ENCODE data around the gene GABARAPL1.
"Not testable (repeated sequence)": the region's sequence is repeated elsewhere in the genome, so short reads cannot be mapped to it uniquely, and the experiment has no call there.

The GABARAPL1 gene

DNA sequence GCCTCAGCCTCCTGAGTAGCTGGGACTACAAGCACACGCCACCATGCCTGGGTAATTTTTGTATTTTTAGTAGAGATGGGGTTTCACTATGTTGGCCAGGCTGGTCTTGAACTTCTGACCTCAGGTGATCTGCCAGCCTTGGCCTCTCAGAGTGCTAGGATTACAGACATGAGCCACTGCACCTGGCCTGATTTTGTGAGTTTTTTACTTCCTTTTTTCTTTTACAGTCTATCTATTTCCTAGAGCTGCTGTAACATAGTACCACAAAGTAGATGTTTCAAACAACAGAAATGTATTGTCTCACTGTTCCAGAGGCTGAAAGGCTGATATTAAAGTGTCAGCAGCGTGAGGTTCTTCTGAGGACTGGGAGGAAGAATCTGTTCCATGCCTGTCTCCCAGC lies 8.2 kb upstream of the GABARAPL1 start:
- DNase-seq, result not testable (repeated sequence)

DNA sequence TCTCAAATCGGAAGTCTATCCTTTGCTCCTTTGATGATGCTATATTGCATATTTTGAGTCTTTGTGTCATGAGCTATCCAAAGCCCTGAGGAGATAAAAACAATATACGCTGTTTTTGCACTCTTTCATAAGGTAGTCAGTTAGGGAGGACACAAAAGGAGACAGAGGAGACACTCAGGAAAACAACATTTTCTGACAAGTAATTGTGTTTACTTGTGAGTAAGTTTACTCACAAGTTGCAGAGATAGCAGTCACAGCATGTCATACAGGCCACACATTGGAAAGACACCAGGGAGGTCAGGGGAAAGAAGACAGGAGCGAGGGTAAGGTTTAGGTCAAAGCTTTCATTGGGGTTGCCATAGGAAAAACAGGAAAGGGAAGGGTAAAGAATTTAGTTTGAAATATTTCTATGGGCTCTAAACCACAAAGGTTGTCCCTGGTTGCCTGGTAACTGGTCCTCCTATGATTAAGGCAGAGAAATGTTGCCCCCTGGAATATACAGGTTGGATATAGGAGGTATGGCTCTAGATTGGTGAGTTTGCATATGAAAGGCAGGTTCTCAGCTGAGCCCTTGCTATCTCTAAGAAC lies 7.4 kb upstream of the GABARAPL1 start:
- DNase-seq, result no peak

GRCh38 chr12:10207136-10207535 lies 5.5 kb upstream of the GABARAPL1 start:
- DNase-seq, result no peak

DNA sequence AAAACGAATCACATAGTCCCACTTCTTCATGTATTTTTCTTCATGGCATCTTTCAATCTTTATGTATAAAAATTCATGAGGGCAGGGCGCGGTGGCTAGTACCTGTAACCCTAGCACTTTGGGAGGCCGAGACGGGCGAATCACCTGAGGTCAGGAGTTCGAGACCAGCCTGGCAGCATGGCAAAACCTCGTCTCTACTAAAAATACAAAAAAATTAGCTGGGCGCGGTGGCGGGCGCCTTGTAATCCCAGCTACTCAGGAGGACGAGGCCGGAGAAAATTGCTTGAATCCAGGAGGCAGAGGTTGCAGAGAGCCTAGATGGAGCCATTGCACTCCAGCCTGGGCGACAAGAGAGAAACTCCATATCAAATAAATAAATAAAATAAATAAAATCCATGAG lies 2.5 kb upstream of the GABARAPL1 start:
- DNase-seq, result no peak

DNA sequence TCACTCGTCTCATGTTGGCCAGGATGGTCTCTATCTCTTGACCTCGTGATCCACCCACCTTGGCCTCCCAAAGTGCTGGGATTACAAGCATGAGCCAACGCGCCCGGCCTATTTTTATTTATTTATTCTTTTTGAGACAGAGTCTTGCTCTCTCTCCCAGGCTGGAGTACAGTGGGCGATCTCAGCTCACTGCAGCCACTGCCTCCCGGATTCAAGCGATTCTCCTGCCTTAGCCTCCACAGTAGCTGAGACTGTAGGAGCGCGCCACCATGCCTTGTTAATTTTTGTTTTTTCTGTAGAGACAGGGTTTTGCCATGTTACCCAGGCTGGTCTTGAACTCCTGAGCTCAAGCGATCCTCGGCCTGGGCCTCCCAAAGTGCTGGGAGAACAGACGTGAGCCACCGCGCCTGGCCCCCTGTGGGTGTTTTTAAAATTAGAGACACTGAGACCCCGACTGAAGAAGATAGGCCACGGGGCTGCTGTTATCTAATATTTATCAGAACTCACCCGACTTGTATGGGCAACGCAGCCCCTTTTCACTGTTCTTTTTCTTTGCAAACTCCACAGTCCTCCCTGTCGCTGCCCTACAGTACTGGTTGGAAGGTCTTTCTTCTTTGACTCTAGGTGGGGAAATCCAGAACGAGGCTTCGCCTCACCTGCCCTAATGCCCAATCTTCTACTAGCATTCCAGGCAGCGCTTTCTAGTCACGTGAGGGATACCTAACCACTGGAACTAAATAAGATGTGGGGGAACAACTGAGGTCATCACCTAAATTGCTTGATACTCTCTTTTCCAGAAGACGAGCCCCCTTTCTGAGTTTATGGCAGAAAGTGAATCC lies 1.4 kb upstream of the GABARAPL1 start:
- no peak for DNase-seq

GRCh38 chr12:10211940-10212738 lies 538 bp upstream of the GABARAPL1 start:
- DNase-seq, result peak; percentile 81

DNA sequence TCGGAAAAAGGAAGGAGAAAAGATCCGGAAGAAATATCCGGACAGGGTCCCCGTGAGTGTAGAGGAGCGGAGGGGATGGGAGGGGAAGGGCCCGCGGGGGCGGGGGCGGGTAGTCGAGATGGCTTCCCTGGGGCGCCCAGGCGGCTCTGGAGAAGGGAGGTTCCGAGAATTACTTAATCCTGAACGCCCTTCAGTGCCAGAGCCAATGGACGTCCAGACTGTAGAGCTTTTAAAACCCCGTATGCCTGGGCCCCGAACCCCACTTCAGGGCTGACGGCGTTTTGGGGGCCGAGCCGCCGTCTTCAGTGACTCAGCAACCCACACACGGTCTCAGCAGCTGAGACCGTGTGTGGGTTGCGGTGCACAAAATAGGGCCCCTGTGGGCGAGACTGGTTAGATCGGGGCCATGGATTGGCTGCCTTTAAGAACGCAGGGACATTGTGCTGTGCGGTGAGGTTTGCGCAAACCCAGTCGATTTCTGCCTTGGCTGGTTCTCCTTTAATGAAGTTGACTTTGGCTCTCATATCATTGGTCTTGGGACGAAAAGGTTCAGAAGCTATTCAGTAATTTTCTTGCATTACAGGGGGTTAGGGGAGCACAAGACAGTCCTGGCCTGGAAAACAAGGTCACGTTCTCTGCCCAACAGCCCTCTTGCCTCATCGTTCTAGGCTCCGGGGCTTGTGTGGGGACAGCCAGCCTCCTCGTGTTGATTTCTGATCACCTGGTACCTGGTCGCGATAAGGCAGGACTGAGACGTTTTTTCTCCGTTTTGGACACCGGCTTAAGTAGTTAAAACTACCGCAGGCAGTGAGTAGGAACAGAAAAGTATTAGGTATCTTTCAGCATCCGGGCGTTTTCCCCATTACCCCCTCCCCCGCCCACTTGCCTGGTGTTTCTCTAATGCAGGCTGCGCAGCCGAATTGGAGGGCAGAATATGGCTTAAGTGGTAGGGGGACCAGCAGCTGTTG lies 775 bp downstream of the GABARAPL1 start:
- DNase-seq, result peak; percentile 73

DNA sequence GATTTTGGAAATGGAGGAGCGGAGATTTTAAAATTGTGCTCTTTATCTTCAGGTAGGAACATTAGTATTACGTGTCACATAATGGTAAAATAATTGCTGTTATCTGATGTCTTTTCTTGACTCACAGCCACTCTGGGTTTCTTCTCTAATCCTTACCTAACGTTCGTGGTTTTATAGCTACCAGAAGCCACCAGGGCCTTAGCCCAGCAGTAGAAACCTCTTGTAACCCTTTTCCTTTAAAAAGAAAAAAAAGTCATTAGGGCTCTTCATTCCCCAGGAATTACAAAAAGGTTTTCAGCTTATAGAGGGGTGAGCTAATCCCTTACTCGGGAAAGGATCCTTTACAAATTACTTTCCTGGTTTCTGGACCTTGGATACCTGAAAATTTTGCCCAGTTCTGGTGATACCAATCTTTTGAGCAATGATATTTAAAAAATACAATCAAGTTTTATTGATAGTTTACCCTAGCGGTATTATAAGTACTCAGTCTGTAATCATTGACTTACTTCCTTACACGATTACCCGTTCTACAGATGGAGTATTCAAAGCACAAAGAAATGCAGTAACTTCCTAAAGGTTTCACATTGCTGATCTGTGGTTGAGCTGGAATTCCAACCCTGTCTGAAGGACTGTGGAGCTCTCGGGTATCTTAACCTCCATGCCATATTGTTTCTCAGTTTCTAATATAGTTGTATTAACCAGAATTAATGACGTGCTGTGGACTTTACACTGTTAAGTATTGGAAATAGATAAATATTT lies 1.6 kb downstream of the GABARAPL1 start:
- no peak for DNase-seq

GRCh38 chr12:10214895-10215267 lies 2.2 kb downstream of the GABARAPL1 start:
- no peak for DNase-seq

DNA sequence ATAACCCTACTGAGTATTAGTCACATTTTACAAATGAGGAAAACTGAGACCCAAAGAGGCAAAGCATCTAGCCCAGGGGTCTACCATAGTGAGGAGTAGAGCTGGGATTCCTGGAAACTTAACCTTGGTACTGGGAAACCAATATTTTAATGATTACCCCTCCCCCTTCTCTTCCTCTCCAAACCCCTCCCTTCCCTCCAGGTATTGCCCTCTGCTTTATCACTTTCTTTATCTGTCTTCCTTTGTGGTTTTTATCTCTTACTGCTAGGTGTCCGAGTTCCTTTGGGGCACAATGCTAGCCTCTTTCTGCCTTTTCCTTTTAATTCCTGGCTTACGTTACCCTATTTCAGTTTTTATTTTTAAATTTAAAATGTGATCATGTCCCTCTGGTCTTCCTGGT lies 2.8 kb downstream of the GABARAPL1 start:
- no peak for DNase-seq

DNA sequence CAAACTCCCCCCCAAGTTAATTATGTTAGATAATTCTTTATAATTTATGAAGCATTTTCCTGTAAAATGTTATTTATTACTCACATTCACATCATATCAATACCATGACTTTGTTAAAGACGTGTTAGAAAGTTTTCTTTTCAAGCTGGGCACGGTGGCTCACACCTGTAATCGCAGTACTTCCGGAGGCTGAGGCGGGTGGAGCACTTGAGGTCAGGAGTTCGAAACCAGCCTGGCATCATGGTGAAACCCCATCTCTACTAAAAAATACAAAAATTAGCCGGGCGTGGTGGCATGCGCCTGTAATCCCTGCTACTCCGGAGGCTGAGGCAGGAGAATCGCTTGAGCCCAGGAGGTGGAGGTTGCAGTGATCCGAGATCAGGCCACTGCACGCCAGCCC lies 3.3 kb downstream of the GABARAPL1 start:
- not testable (repeated sequence) for DNase-seq

GRCh38 chr12:10218021-10218420 lies 5.3 kb downstream of the GABARAPL1 start:
- no peak for DNase-seq

GRCh38 chr12:10220398-10221077 lies 7.9 kb downstream of the GABARAPL1 start:
- no peak for DNase-seq

DNA sequence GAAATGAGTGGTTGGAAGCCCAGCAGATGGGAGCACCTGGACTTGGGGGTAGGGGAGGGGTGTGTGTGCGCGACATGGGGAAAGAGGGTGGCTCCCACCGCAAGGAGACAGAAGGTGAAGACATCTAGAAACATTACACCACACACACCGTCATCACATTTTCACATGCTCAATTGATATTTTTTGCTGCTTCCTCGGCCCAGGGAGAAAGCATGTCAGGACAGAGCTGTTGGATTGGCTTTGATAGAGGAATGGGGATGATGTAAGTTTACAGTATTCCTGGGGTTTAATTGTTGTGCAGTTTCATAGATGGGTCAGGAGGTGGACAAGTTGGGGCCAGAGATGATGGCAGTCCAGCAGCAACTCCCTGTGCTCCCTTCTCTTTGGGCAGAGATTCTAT lies 9.2 kb downstream of the GABARAPL1 start:
- no peak for DNase-seq

DNA sequence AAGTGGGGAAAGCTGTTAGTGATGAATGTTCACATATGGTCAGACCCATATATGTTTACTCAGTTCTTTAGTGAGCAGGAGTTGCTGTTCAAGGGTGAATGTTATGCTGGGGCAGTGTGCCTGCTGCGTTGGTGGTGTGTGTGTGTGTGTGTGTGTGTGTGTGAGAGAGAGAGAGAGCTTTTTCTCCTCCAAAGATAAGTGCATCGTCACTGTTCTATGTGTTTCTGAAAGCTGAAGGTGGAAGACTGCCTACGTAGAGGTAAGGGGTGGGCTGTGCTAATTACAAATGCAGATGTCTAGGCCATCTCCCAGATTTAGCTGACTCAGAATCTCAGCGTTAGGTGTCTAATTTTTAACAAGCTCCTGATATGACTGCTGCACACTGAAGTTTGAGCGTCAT lies 10.5 kb downstream of the GABARAPL1 start:
- DNase-seq, result no peak

GRCh38 chr12:10225426-10225825 lies 12.7 kb downstream of the GABARAPL1 start:
- not testable (repeated sequence) for DNase-seq

GRCh38 chr12:10226086-10226485 lies 13.4 kb downstream of the GABARAPL1 start:
- no peak for DNase-seq

- DNase-seq, result no peak
These were observed 14.1 kb downstream of the GABARAPL1 start for GRCh38 chr12:10226731-10227130.

DNA sequence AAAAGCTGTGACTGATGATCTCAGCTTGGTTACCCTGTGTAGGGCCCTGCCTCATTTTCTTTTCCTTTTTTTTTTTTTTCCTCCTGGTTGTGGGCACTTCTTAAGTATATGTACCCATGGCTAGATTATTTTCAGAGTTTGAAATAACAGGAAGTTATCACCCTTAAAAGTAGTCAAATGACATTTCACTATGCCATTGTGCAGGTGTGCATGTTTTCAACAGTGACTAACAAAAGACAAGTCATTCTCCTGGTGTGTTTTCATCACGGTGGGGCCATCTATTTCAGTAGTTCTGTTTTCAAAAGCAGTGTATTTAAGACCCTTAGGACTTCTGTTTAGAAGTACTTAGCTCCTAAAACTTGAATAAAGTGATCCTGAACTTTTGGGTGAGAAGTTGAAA lies 15.0 kb downstream of the GABARAPL1 start:
- DNase-seq, result no peak

DNA sequence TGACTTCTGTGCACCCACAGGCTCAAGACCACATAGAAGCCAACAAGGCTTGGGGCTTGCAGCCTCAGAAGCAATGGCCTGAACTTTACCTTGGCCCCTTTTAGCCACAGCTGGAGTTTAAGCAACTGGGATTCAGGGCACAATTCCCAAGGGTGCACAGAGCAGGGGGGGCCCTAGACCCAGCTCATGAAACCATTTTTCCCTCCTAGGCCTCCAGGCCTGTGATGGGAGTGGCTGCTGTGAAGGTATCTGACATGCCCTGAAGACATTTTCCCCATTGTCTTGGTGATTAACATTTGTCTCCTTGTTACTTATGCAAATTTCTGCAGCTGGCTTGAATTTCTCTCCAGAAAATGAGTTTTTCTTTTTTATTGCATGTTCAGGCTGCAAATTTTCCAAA lies 21.9 kb downstream of the GABARAPL1 start:
- DNase-seq, result no peak

All from T-helper 9 cell (primary cell).